ENCODE data around the gene EXOSC6. TPM values are rescaled to one million over a fixed set of nuclear protein-coding genes. Genes with fewer than 3 reads are reported as not detected.

The EXOSC6 gene
- 14.2 to 18.8 TPM (median 16.2 TPM) in 5 replicates for total RNA-seq (2022; extraction: Qiagen RNA extraction; ENCODE audit: low read depth)

DNA sequence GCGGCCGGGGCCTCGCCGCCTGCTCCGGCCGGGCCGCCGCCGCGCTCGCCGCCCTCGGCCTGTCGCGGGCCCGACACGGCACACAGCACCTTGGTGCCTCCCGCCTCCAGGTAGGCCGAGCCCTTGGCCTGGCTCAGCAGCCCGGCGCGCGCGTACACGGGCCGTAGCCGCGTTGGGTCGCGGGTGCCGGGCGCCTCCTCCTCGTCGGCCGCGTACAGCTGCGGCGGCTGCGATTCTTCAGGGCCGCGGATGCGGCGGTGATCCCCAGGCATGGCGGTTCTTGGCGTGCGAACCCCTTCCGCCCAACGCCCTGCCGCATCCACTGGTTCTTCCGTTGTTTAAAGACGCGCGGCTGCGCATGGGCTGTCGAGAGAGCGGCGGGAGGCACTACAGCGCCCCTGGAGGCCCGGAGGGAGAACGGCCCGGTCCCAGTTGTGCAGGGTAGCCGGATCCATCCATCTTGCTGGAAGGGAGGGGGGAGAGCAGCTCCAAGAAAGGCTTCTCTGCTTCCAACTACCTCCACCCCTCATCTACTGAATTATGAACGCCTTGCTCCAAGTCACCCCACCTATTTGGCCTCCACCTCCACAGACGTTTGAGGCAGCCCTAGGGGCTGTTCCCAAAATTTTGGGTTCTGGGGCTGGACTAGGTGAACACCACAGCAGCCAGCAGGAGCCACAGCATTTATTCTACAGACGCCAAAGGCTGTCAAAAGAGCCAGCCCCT lies at the start of gene EXOSC6:
EXOSC6 (minus strand) TSS at position 312 of the 726 bp plus-strand sequence; CDS start at position 272, 40 bp downstream.

DNA sequence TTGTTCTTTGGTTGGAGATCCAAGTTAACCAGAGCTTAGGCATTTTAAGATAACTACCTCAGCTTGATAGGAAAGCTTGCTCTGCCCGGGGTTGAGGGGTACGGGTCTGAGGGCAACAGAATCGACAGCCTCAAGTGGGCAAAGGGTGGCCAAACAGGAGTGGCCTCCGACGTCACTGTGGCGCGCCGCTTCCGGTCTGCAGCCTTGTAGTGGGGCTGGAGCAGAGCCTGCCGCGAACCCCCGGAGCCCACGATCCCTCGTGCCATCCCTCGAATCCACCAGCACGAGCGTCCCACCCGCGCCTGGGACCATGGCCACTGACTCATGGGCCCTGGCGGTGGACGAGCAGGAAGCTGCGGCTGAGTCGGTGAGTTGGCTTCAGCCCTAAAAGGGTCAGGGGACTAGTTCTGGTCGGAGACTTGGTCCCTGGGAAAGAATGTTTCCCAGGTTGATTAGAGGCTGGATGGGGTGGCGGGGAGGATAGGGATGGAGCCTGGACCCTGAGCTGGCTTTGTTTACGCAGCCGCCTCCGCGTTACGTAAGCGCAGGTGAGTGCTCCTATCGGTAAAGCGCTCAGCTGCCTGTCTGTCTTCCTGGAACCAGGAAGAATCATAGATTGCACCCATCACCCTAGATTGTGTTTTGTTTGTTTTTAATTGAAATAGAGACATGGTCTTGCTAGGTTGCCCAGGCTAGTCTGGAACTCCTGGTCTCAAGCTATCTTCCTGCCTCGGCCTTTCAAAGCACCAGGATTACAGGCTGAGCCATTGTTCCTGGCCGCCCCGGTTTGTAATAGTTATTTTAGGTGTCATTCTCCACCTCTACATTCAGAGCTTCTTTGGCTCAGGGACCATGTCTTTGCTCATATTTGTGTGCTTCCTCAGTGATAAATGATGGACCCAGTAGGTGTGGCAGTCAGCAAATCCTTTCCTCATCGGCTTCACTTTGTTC lies 47.5 kb upstream of the EXOSC6 start, which contains the start of gene DDX19B:
DDX19B (plus strand) TSS at position 199 of the 951 bp plus-strand sequence; CDS start at position 311, 112 bp downstream.

GRCh38 chr16:70289229-70290094 lies 37.7 kb upstream of the EXOSC6 start, which contains the start of gene AARS1:
TSS of gene AARS1 (minus strand) at chr16:70289506. CDS start at chr16:70282763, 6,743 bp downstream.

Other genes starting within 250 kb of the EXOSC6 start
- 11.5 to 17.7 TPM (median 14.3 TPM) in 5 replicates for gene PDPR, start 137.6 kb downstream of the EXOSC6 start, total RNA-seq (2022; extraction: Qiagen RNA extraction; ENCODE audit: low read depth)
- 0.08 to 0.16 TPM (median 0.12 TPM) in 3 of 5 replicates, not detected in the others for gene CLEC18C, start 78.2 kb downstream of the EXOSC6 start, total RNA-seq (2022; extraction: Qiagen RNA extraction; ENCODE audit: low read depth)
- 75.0 to 102 TPM (median 92.5 TPM) in 5 replicates for gene AARS1, start 37.6 kb upstream of the EXOSC6 start, total RNA-seq (2022; extraction: Qiagen RNA extraction; ENCODE audit: low read depth)
- 28.3 to 32.8 TPM (median 29.3 TPM) in 5 replicates for gene DDX19B, start 47.2 kb upstream of the EXOSC6 start, total RNA-seq (2022; extraction: Qiagen RNA extraction; ENCODE audit: low read depth)
- 36.6 to 41.6 TPM (median 40.0 TPM) in 5 replicates for gene DDX19A, start 95.0 kb upstream of the EXOSC6 start, total RNA-seq (2022; extraction: Qiagen RNA extraction; ENCODE audit: low read depth)
- gene ST3GAL2, start 187.2 kb upstream of the EXOSC6 start, total RNA-seq (2022; extraction: Qiagen RNA extraction; ENCODE audit: low read depth), result 14.8 to 28.1 TPM (median 23.1 TPM) in 5 replicates
- gene FCSK, start 202.7 kb upstream of the EXOSC6 start, total RNA-seq (2022; extraction: Qiagen RNA extraction; ENCODE audit: low read depth), result 3.3 to 7.2 TPM (median 6.9 TPM) in 5 replicates

All from A549 treated with ZK216348 at 1 μM for 4 hours (cell line).